ENCODE results near the gene PTPRG.

PTPRG gene

DNA sequence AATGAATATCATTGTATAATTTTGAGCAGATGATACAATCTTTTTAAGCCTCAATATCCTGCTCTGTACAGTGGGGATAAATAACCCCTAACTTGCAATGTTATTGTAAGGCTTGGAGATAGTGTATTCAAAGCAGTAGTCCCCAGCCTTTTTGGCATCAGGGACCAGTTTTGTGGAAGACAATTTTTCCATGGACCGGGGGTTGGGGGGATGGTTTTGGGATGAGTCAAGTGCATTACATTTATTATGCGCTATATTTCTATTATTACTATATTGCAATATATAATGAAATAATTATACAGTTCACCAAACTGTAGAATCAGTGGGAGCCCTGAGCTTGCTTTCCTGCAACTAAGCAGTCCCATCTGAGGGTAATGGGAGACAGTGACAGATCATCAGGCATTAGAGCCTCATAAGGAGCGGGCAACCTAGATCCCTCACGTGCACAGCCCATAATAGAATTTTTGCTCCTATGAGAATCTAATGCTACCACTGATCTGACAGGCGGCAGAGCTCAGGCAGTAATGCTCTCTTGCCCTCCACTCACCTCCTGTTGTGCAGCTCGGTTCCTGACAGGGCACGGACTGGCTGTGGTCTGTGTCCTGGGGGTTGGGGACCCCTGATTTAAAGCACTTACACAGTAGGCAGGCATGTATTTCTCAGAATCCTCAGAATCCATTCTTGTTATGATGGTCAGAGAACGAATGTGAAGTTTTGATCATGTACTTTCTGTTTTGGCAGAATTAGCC, 102.2 kb downstream of the PTPRG start:
- DNase-seq = no peak

DNA sequence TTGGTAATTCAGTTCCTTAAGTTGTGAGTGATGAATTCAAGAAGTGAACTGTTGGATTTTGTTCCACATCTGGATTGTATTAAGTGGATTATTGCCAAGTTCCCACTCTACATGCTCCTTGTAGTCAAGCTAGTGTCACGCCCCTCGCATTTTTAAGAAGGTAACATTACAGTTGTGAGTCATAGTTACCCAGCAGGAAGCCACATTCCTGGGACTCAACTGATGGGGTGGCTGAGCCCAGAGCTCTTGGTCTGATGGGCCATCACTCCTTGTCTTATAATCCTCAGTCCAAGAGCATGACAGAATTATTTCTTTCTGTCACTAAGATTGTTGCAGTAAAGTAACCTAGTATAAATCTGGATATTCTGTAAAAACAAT, 102.7 kb downstream of the PTPRG start:
- no peak for DNase-seq

DNA sequence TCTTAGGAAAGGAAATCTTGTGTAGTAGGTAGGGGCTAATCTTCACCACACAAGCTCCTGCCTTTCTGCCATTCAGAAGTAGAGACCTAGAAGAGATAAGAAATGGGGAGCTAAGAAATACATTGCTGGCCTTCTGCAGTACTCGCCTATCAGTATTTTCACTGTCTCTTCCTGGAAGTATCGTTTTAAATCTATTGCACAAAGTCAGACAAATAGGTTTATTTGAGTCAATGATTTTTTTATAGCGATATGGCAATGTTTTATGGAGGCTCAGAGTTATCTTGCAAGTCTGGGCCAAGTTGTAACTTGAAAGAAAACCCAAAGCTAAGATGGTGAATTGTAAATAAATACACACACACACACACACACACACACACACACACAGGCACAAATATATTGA, 103.8 kb downstream of the PTPRG start:
- DNase-seq = no peak

DNA sequence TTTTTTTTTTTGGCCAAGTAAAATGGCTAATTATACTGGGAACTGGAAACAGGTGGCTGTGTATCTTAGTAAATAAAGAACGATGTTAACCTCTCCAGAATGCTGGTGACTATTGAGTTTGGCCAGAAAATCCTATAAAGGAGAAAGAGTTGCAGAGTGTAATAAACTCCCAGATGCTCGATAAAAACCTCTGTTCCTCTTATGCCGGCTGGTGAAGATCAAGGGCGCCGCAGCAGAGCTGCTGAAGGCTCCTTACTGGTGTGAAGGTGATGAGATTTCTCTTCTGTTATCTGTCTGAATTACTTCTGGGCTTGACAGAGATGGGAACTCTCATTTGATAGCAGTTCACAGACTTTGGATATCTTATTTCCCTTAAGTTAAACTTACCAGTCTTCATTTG, 104.6 kb downstream of the PTPRG start:
- DNase-seq = no peak

DNA sequence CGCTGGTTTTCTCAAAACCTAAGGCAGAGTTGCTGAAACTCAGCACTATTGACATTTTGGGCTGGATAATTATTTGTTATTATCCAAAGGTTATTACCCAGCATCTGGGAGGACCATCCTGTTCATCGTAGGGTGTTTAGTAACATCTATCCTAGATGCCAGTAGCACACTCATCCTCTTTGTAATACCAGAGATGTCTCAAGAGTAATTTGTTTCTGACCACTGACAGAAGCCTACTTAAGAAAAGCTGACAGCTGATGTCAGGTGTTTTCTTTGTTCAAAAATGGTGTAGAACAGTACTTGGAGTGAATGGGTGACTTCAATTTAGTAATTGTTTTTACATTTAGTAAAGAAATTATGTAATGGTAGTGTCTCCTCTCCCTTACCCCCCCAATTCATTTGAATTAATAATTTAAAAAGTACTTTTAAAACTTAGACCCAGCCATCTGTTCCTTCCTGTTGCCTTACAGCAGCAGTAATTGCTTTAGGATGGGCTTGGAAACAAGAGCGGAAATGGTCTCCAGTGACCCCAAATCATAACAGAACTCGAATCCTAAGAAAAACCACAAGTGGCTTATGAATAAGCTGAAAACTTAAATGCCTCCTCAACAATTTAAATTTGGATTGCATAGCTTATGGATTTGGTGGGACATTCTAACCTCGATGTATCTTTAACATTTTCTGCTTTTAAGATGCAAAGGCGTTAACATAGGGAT, 105.4 kb downstream of the PTPRG start:
- no peak for DNase-seq

DNA sequence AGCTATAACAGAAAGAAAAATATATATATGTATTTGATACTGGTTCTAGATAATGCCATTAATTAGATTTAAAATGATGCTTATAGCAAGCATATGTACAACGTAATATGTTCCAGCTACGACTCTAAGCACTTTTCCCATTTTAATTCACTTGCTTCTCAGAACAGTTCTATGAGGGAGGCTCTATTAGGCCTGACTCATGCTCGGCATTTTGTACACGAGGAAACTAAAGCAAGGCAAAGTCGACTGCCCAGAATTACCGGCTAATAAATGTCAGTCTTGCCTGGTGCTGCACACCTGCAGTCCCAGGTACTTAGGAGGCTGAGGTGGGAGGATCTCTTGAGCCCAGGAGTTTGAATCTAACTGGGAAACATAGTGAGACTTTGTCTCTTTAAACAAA, 106.0 kb downstream of the PTPRG start:
- DNase-seq = no peak

DNA sequence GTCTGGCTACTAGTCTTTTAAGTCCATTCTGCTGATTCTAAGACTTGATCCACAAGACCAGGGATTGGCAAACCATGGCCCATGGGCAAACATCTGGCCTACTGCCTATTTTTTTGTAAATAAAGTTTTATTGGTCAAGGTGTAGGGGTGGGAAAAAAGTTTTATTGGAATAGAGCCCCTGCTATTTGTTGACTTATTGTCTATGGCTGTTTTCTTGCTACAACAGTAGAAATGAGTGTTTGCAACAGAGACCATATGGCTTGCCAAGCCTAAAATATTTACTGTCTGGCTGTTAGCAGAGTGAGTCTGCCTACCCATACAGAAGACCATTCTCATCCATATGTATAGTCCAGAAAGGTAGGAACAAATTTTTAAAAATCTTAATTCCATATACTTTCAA, 106.4 kb downstream of the PTPRG start:
- no peak for DNase-seq

DNA sequence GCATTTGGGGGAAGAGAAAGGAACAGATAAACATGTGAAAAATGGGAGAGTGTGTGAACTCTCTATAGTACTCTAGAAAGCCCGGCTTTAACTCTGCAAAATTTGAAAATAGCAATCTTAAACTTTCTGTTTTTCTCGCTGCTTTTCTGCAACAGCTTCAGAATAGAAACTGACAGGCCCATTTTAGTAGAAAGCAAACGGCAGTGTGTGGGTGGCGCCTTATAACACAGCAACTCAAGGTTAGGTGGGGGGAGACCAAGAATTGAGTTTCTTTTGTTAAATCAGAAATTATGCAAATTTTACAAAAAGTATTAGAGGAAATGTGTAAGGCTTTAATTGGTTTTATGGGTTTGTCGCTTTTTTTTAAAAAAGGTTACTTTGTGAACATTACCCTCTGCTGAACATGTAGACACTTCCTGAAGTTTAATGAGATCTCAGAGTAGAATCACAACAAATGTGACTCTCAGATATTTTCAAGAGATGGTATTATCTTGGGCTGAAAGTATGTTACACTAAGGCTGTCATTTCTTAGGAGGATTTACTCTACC, 107.0 kb downstream of the PTPRG start:
- DNase-seq = no peak

DNA sequence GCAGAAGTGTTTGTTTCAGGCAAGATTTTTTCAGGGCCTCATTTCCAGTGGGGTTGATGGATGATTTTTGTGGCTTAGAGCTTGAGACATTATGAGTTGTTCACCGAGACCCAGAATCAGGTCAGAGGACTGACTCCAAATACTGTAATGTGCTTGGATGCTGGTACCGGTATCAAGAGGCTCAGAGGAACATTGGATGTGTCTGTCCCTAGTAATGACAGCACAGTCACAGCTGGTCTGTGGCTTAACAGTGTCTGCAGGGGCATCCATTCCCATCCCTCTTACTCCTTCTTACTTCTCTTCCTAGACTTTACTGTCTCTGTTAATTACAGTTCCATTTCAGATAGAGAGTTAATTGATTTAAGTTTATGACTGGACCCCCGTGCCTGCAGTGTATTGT, 107.8 kb downstream of the PTPRG start:
- no peak for DNase-seq

DNA sequence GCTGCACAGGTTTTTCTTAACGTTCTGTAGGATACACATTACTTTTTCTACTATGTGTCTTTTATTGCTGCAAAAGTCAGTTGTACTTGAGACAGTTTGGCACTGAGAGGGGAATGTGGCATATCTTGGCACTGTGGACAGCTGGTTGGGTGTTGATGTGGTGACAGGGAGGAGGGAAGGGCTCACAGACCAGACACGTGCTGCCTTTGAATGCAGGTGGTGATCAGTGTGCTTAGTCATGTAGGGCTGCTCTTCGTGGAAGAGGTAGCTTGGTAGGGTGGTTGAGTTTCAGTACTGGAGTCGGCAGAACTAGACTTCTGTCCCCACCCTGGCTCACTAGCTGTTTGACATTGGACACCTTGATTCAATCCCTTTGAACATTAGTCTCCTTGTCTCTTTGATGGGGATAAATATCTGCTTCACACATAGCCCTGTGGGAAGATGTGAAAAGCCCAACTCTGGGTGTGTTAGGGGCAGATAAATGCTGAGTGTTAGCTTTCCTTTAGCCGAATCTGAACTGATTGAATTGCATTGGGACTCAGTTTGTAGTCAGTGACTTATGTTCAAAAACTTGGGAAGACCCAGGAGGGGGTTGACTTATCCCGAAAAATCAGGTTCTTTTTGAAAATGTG, 108.4 kb downstream of the PTPRG start:
- DNase-seq = peak; percentile 0

DNA sequence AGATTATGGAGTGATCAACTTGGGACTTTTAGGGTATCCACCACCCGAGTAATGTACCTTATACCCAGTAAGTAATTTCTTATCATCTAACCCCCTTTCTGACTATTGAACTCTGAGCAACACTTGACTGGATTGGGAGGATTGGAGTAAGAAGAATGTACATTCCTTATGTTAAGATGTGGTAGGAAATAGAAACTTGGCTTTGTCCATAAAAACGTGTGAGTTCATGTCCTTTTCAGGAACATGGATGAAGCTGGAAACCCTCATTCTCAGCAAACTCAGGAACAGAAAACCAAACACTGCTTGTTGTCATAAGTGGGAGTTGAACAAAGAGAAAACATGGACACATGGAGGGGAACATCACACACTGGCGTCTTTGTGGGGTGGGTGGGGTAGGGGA, 112.3 kb downstream of the PTPRG start:
- DNase-seq = no peak

DNA sequence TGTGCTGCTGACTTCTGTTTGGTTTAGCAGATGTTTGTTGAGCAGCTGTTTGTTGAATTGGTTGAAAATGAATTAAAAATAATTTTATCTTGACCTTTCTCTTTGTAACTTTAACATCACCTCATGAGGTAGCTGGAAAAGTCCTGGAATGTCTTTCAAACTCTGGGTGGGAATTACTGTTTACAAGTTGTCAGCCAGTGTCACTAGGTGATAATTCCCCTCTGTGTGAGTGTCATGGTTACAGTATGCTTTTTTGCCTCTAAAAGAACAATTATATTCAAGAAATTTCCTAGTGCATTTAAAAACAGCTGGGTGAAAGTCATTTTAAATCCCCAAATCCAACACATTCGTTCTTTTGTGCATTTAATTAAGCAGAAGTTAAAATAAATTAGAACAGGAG, 113.2 kb downstream of the PTPRG start:
- DNase-seq = no peak

DNA sequence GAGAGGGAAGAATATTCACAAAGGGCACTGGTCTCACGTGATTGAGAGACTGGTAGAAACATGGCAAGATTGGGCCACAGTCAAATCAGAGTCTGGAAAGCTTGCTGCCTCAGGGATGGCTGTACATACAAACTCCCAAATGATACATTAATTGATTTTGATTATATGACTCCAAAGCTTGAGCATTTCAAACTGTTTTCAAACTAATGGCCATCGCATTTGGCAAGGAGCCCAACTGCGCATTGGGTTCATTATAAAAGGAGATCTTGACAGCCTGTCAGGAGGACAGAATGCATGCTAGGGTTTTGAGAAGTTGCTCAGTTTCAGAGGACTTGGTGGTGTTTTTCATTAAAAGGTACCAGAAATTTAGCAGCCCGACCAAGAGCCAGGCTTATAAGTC, 117.7 kb downstream of the PTPRG start:
- DNase-seq = no peak

DNA sequence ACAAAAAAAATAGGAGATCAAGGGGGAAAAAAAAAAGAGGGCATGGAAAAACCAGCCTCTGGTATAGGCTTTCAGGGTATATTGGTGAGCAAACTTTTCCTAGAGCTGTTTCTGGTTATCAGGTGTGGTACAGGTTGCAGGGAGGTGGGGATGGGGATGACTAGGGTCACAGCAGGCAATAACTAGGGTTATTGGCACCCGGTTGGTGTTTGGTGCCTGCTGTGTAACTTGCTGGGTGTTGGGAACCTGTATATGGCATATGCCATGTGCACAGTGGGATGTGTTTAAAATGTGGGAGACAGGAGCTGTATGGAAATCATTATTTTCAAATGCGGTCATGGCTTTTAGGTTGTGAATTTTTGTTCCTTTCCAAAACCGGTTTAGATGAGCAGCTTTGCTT, 119.2 kb downstream of the PTPRG start:
- DNase-seq = no peak

DNA sequence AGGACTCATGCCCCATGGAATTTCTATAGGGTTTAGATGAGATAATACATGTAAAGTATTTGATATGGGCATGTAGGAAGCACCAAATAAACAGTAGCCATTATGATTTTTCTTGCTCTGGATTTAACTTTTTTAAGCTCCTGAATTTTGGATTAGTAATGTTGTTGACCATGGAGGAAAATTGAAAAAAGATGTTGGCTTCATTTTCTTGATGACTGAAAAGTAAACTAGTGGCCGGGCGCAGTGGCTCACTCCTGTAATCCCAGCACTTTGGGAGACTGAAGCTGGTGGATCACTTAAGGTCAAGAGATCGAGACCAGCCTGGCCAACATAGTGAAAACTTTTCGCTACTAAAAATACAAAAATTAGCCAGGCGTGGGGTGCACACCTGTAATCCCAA, 120.3 kb downstream of the PTPRG start:
- no peak for DNase-seq

DNA sequence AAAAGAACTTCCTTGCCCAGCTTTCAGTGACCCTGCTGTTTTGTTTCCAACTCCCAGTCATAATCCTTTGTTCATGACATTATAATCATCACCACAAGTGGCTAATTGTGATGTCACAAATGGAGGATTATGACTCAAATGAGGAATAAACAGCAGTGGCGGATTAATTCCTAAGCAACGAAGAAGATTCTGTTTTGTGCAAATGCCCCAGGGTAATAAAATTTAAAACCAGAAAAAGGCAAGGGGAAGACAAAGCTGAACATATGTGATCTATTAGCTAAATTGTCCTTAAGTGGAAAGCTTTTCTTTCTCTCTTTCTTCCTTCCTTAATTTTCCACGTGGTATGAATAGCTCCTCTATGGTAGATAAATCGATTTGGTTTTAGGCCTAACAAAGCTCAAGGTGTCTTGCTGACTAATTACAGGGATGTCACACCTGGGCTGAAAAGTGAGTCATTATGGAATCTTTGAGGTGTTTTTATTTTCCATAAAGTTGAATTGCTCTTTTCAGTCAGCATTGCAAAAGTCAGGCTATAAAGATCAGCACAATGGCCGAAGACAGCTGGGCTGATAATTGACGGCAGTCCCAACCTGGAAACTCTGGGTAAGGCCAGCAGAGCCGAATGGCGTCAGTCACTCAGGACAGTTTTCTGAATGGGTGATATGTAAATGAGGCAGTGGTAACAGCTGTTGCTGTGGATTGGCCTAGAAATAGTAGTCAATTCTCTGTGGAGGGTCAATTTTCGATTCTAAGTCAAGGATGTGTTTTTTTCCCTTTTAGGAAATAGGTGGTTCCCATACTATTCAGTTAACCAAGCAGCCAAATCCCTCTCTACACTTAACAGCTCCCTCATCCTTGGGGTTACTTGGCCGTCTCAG, 121.5 kb downstream of the PTPRG start:
- no peak for DNase-seq

DNA sequence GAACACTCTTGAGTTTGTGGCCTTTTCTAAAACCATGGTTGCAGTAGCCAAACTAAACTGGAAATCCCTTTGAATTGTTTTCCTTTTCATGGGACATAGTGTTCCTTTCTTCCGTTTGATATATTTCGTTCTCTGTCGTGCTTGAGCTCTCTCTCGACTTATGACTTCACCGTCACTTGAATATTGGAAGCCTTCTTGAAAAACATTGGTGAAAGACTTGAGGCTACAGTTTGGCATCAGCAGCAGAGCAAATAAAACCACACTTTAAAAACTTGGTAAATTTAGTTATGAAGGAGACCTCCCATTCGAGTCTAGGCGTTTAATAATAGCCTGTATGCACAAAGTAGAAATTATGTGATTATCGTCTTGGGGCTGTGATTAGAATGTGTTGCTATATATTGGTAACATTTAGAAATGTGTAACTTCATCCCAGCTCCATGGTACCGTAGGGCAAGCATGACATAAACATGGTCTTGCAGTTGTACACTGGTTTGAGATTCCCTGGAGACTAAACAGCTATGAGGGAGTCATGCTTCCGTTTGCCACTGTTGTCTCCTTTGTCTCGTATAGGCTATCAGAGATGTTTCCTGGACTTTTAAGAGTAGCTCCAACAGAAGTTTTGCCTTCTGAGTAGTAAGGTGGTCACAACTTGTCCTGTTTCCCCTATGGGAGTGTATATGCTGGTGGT, 122.3 kb downstream of the PTPRG start:
- DNase-seq = no peak

DNA sequence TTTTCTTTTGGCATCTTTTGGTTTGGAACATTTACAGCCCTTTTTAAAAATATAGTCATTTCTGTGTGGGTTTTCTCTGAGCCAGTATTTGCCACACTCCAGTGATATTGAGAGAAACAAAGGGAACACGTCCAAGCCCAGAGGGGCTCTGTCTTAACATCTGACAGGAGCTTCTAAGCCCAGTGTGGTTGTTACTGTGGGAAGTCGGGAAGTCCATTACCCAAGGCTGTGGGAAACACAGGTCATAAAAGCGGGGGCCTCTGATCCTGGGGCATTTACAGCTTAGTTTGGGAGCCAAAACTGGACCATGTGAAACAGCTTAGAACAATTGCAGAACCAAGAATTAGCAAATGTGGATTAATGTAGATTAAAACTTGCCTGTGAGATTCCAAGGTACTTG, 123.0 kb downstream of the PTPRG start:
- no peak for DNase-seq

DNA sequence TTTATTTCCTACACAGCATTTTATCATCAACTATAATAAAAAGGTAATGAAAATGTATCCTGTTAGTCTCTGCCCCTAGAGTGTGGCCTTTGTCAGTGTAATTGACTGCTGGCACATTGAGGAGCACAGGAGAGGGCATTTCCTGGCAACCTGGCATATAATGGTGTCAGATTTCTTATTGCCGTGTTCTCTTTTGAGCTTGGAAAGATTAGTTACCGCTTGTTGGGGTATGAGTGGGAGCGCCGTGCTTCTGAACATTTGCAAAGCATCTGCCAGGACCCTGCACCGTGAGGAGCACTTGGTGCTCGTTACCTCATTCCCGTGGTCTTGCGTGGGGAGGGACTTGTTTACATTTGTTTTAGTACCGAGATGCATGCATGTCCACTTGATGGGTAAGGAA, 124.4 kb downstream of the PTPRG start:
- peak; percentile 10 for DNase-seq

DNA sequence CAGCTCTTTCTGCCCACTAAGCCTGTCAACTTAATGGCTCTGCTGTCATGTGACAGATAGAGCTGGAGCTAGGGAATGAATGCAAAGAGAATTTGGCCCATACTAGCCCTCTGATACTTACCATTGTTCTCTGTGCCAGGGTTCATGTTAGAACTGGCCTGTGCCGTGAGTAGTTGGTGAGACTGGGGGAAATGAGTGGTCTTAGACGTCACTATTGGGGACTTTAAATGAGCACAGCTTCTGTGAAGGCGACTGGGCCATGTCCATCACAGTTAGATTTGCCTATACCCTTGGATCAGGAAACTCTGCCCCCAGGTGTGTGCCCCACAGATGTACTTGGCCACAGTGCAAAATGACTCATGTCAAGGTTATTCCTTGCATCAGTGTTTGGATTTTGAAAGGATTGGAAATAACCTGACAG, 124.9 kb downstream of the PTPRG start:
- DNase-seq = no peak

DNA sequence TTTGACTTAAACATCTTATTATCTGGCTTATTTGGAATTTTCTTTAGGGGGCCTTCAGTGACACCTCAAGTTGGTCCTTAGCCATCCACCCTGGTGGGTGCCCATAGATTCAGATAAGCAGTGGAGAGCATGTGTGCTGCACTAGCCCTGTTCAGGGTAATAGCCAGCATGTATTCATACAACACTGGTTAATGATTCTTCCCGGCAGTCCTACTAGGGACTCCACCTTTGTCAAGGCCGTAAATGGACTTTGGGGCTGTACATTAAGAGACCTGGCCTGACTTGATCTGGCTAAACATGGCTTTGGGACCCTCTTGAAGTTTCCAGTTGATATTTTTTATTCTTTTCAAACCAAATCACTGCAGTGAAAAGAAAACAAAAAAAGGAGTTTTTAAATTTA, 125.8 kb downstream of the PTPRG start:
- DNase-seq = no peak

DNA sequence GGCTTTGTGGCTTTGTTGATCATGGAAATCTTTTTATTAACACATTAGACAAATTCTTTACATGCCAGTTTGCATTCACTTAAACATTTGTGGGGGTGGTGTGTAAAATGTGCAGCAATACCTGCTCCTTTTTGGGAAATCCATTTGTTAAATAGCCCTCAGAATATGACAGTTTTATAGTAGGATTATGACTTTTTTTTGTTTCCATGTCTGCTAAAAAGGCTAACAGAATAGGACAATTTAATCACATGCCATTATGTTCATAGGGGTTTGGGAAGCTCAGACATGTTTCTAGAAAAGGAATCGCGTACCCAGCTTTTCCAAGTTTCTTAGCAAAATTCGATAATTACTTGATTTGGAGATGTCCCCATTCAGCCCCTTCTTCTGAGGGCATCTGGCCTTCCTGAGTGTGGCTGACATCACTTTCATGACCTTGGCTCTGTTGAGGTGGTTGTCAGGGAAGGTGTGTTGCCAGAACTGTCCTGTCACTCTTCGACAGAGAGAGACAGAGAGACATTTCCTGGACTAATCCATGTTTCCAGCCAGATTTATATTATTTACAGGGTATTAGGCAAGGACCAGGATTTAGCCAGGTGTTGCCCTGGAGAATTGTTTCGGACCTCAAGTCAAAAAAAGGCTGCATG, 126.4 kb downstream of the PTPRG start:
- no peak for DNase-seq
